Measurements from ENCODE around the gene CHRNA5.

CHRNA5 gene

GRCh38 chr15:78620527-78621421, 55.5 kb downstream of the CHRNA5 start, which contains the start of gene CHRNA3:
TSS of gene CHRNA3 (minus strand) at chr15:78620996. CDS start at chr15:78620794, 202 bp downstream.
- no peak for DNase-seq

GRCh38 chr15:78621810-78622402, 56.6 kb downstream of the CHRNA5 start:
- no peak for DNase-seq

GRCh38 chr15:78623786-78624497, 58.6 kb downstream of the CHRNA5 start:
- no peak for DNase-seq

- no peak for DNase-seq
Observed at GRCh38 chr15:78624651-78625590, 59.6 kb downstream of the CHRNA5 start.

GRCh38 chr15:78625606-78626280, 60.4 kb downstream of the CHRNA5 start:
- DNase-seq, result no peak

GRCh38 chr15:78626381-78626995, 61.2 kb downstream of the CHRNA5 start:
- no peak for DNase-seq

GRCh38 chr15:78627348-78627747, 62.0 kb downstream of the CHRNA5 start:
- DNase-seq, result no peak

- DNase-seq, result no peak
Observed at GRCh38 chr15:78628227-78628626, 62.9 kb downstream of the CHRNA5 start.

GRCh38 chr15:78629031-78629715, 63.9 kb downstream of the CHRNA5 start:
- no peak for DNase-seq

GRCh38 chr15:78629716-78630065, 64.4 kb downstream of the CHRNA5 start:
- no peak for DNase-seq

GRCh38 chr15:78630886-78631633, 65.7 kb downstream of the CHRNA5 start:
- DNase-seq, result no peak

GRCh38 chr15:78633348-78633747, 68.0 kb downstream of the CHRNA5 start:
- DNase-seq, result no peak

- DNase-seq, result no peak
Observed at GRCh38 chr15:78634210-78635145, 69.2 kb downstream of the CHRNA5 start.

GRCh38 chr15:78635346-78635745, 70.0 kb downstream of the CHRNA5 start:
- DNase-seq, result no peak

- no peak for DNase-seq
Observed at GRCh38 chr15:78636378-78636859, 71.1 kb downstream of the CHRNA5 start.

- DNase-seq, result no peak
Observed at GRCh38 chr15:78637776-78638435, 72.6 kb downstream of the CHRNA5 start.

- DNase-seq, result peak; percentile 29
Observed at GRCh38 chr15:78638658-78639314, 73.5 kb downstream of the CHRNA5 start.

Data from CD4-positive, alpha-beta T cell treated with Interleukin-17A for 1 hour (primary cell).